Measurements from ENCODE around the gene CPEB3. TPM values are rescaled to one million over a fixed set of nuclear protein-coding genes. Genes with fewer than 3 reads are reported as not detected.

The CPEB3 gene
- total and polyA plus RNA-seq, 2 experiments from 2014 or later, result 5.0 to 8.3 TPM

GRCh38 chr10:92316610-92317009 lies 25.7 kb upstream of the CPEB3 start:
- H3K27me3 ChIP-seq, result no peaks in the 10 kb centered on the region
- no peaks in the 10 kb centered on the region for H3K9me3 ChIP-seq (ENCODE audit: low read depth)
- H3K4me3 ChIP-seq, result no peak overlapping the region
- no peak for DNase-seq (ENCODE audit: low read depth in 1 of 2, low spot score in 1 of 2)
- H3K4me1 ChIP-seq (ENCODE audit: low read depth), result no peaks in the 10 kb centered on the region
- no peak overlapping the region for H3K27ac ChIP-seq
- peaks cover 11% of the 10 kb centered on the region for H3K36me3 ChIP-seq
- TF ChIP-seq CTCF (IDR thresholded peaks at IDR 0.05; ENCODE audit: low read depth, low read length), result no peak

- H3K4me1 ChIP-seq (ENCODE audit: low read depth), result no peaks in the 10 kb centered on the region
- no peak for DNase-seq (ENCODE audit: low read depth in 1 of 2, low spot score in 1 of 2)
Observed at GRCh38 chr10:92313750-92314149, 22.9 kb upstream of the CPEB3 start.

GRCh38 chr10:92309272-92309671 lies 18.4 kb upstream of the CPEB3 start:
- no peaks in the 10 kb centered on the region for H3K9me3 ChIP-seq (ENCODE audit: low read depth)
- H3K4me3 ChIP-seq, result no peak overlapping the region
- TF ChIP-seq CTCF (IDR thresholded peaks at IDR 0.05; ENCODE audit: low read depth, low read length), result no peak
- no peaks in the 10 kb centered on the region for H3K4me1 ChIP-seq (ENCODE audit: low read depth)
- H3K27ac ChIP-seq, result no peak overlapping the region
- no peak for DNase-seq (ENCODE audit: low read depth in 1 of 2, low spot score in 1 of 2)
- peaks cover 17% of the 10 kb centered on the region for H3K36me3 ChIP-seq
- H3K27me3 ChIP-seq, result no peaks in the 10 kb centered on the region

More at GRCh38 chr10:92313750-92314149, 22.9 kb upstream of the CPEB3 start:
- H3K27me3 ChIP-seq, result no peaks in the 10 kb centered on the region
- H3K36me3 ChIP-seq, result peaks cover 20% of the 10 kb centered on the region
- H3K9me3 ChIP-seq (ENCODE audit: low read depth), result no peaks in the 10 kb centered on the region
- TF ChIP-seq CTCF (IDR thresholded peaks at IDR 0.05; ENCODE audit: low read depth, low read length), result no peak
- H3K4me3 ChIP-seq, result no peak overlapping the region
- H3K27ac ChIP-seq, result no peak overlapping the region

GRCh38 chr10:92305133-92306072 lies 14.5 kb upstream of the CPEB3 start:
- Histone ChIP-seq H3K27ac (no peak overlapping the region), H3K27me3 (no peaks in the 10 kb centered on the region), H3K9me3 (ENCODE audit: low read depth) (no peaks in the 10 kb centered on the region), H3K4me1 (ENCODE audit: low read depth) (no peaks in the 10 kb centered on the region), H3K4me3 (no peak overlapping the region), H3K36me3 (no peaks in the 10 kb centered on the region)
- TF ChIP-seq CTCF (IDR thresholded peaks at IDR 0.05; ENCODE audit: low read depth, low read length), result no peak
- DNase-seq (ENCODE audit: low read depth in 1 of 2, low spot score in 1 of 2), result no peak

- no peaks in the 10 kb centered on the region for H3K4me1 ChIP-seq (ENCODE audit: low read depth)
- TF ChIP-seq CTCF (IDR thresholded peaks at IDR 0.05; ENCODE audit: low read depth, low read length), result no peak
- DNase-seq (ENCODE audit: low read depth in 1 of 2, low spot score in 1 of 2), result no peak
- no peaks in the 10 kb centered on the region for H3K27me3 ChIP-seq
- no peaks in the 10 kb centered on the region for H3K36me3 ChIP-seq
- H3K27ac ChIP-seq, result no peak overlapping the region
- H3K9me3 ChIP-seq (ENCODE audit: low read depth), result no peaks in the 10 kb centered on the region
- H3K4me3 ChIP-seq, result no peak overlapping the region
Observed at GRCh38 chr10:92304061-92304460, 13.2 kb upstream of the CPEB3 start.
